Upper lobe of left lung (tissue), 6 donors: ENCODE measurements around the gene SLC9A8. TPM values are rescaled to one million over a fixed set of nuclear protein-coding genes. Genes with fewer than 3 reads are reported as not detected.

Source experiments
- ATAC-seq, 2 donors: fragments of 200-7000 bp; cut with Tn5 transposase; one replicate each; pipeline ENCODE4 v1.9.1; 2022; ENCODE audit warnings: mild to moderate bottlenecking in 2 of 2, moderate library complexity in 2 of 2; ENCODE audit not compliant: low FRiP score in 2 of 2
- DNase-seq, 2 donors: peaks; one replicate each; pipeline ENCODE4 v3.0.0-alpha.2; 2019 to 2020
- H3K27ac ChIP-seq, 4 donors: fragments of 200-600 bp; sonication (generic); one replicate each; pipeline ENCODE4 v1.5.1; 2016 to 2019
- H3K27me3 ChIP-seq, 4 donors: fragments of 200-600 bp; sonication (generic); one replicate each; pipeline ENCODE4 v1.5.1; 2017 to 2019
- H3K36me3 ChIP-seq, 4 donors: fragments of 200-600 bp; sonication (generic); one replicate each; pipeline ENCODE4 v1.5.1; 2016 to 2019
- H3K4me1 ChIP-seq, 4 donors: fragments of 200-600 bp; sonication (generic); one replicate each; pipeline ENCODE4 v1.5.1; 2018 to 2019
- H3K4me3 ChIP-seq, 4 donors: fragments of 200-600 bp; sonication (generic); one replicate each; pipeline ENCODE4 v1.5.1; 2017 to 2019; ENCODE audit warnings: mild to moderate bottlenecking in 2 of 4, moderate library complexity in 1 of 4
- H3K9me3 ChIP-seq, 4 donors: fragments of 200-600 bp; sonication (generic); one replicate each; pipeline ENCODE4 v1.5.1; 2018 to 2019
- CTCF ChIP-seq, 6 experiments: fragments of 450-650 bp in 4 of 6; fragments of 200-600 bp in 2 of 6; sonication (generic) in 2 of 6; IDR thresholded peaks; one replicate each; pipeline ENCODE4 v1.5.1; 2016 to 2019; ENCODE audit warnings: antibody characterized with exemption in 6 of 6
- EP300 ChIP-seq, 4 donors: sonication (generic); formaldehyde crosslinking; IDR thresholded peaks; one replicate each; pipeline ENCODE4 v1.5.1; 2017; ENCODE audit warnings: antibody characterized with exemption in 4 of 4, control low read depth in 2 of 4
- POLR2A ChIP-seq, 4 donors: fragments of 450-650 bp; IDR thresholded peaks; one replicate each; pipeline ENCODE4 v1.5.1; 2016 to 2017; ENCODE audit warnings: antibody characterized with exemption in 4 of 4, mild to moderate bottlenecking in 2 of 4
- POLR2AphosphoS5 ChIP-seq, 2 donors: sonication (generic); formaldehyde crosslinking; IDR thresholded peaks; one replicate each; pipeline ENCODE4 v1.5.1; 2017; ENCODE audit warnings: antibody characterized with exemption in 2 of 2
- WGBS, 2 donors: methylation state at CpG; one replicate each; pipeline ENCODE4 v1.1.5; 2017 to 2018; 5-methylcytosine and 5-hydroxymethylcytosine counted together
- total RNA-seq, 6 donors: library from RNA; depleted of rRNA in 4 of 6; stranded (reverse); fragments of >200 nt in 4 of 6; gene quantifications; one replicate each; pipeline versions ENCODE4 v1.1.0 to v1.2.1, GENCODE V29; 2016 to 2021
- donor health status: DM: no; HTN: no; CAD: no; lungs with moderate emphysema.
- donor health status: DM: no; HTN: yes; CAD: no; lungs with severe emphysema.

The SLC9A8 gene
- total RNA-seq, 6 donors from 2014 or later: 13.2 to 19.6 (median 17.2) TPM

- no peaks in the 10 kb centered on the region for H3K36me3 ChIP-seq
- H3K27me3 ChIP-seq: no peaks in the 10 kb centered on the region
- DNase-seq (no peak), ATAC-seq (no peak)
- no peak overlapping the region for H3K4me3 ChIP-seq
- peaks cover 31 to 56% (median 46%) of the 10 kb centered on the region in 4 donors for H3K4me1 ChIP-seq
- H3K27ac ChIP-seq: peak overlapping the region in 3 of 4 donors; percentile 11 to 83 (median 81)
- H3K9me3 ChIP-seq: no peaks in the 10 kb centered on the region
- WGBS, 2 donors: 89 to 90% methylated on average over 1 of the region's 1 CpG
- TF ChIP-seq POLR2AphosphoS5 (IDR thresholded peaks at IDR 0.05) (no peak), EP300 (IDR thresholded peaks at IDR 0.05) (no peak), CTCF (IDR thresholded peaks at IDR 0.05) (no peak), POLR2A (IDR thresholded peaks at IDR 0.05) (no peak)
Observed at GRCh38 chr20:49792006-49792405, 20.6 kb upstream of the SLC9A8 start.

GRCh38 chr20:49792611-49793010 is 20.0 kb upstream of the SLC9A8 start:
- no peak for TF ChIP-seq EP300 (IDR thresholded peaks at IDR 0.05)
- no peak for TF ChIP-seq POLR2AphosphoS5 (IDR thresholded peaks at IDR 0.05)
- TF ChIP-seq CTCF (IDR thresholded peaks at IDR 0.05): no peak
- TF ChIP-seq POLR2A (IDR thresholded peaks at IDR 0.05): no peak
- DNase-seq (no peak), ATAC-seq (no peak)
- Histone ChIP-seq H3K4me3 (no peak overlapping the region), H3K27me3 (no peaks in the 10 kb centered on the region), H3K27ac (peak overlapping the region in 1 of 4 donors; percentile 81), H3K9me3 (no peaks in the 10 kb centered on the region), H3K36me3 (no peaks in the 10 kb centered on the region), H3K4me1 (peaks cover 31 to 56% (median 46%) of the 10 kb centered on the region in 4 donors)
- WGBS, 2 donors: 93 to 94% methylated on average over 3 of the region's 3 CpGs

- Histone ChIP-seq H3K27me3 (no peaks in the 10 kb centered on the region), H3K4me3 (no peak overlapping the region), H3K9me3 (no peaks in the 10 kb centered on the region), H3K36me3 (no peaks in the 10 kb centered on the region), H3K27ac (peak overlapping the region; percentile 18 to 78 (median 55)), H3K4me1 (peaks cover 24 to 47% (median 34%) of the 10 kb centered on the region in 4 donors)
- WGBS, 2 donors: 46 to 55% methylated on average over 9 to 10 of the region's 10 CpGs
- DNase-seq (peak in 1 of 2 donors; percentile 84), ATAC-seq (peak; percentile 56 to 75)
- TF ChIP-seq POLR2AphosphoS5 (IDR thresholded peaks at IDR 0.05): peak in 1 of 2 donors; percentile 23
- TF ChIP-seq EP300 (IDR thresholded peaks at IDR 0.05): peak in 1 of 4 donors; percentile 29
- TF ChIP-seq POLR2A (IDR thresholded peaks at IDR 0.05): no peak
- TF ChIP-seq CTCF (IDR thresholded peaks at IDR 0.05): no peak
Observed at GRCh38 chr20:49794336-49795134, 18.1 kb upstream of the SLC9A8 start.

- no peak overlapping the region for H3K4me3 ChIP-seq
- no peaks in the 10 kb centered on the region for H3K9me3 ChIP-seq
- ATAC-seq (no peak), DNase-seq (no peak)
- peak overlapping the region in 1 of 4 donors; percentile 50 for H3K27ac ChIP-seq
- H3K27me3 ChIP-seq: no peaks in the 10 kb centered on the region
- whole genome bisulfite sequencing, 2 donors: 61 to 63% methylated on average over 2 of the region's 2 CpGs
- peaks cover 19 to 41% (median 30%) of the 10 kb centered on the region in 4 donors for H3K4me1 ChIP-seq
- TF ChIP-seq POLR2A (IDR thresholded peaks at IDR 0.05) (no peak), EP300 (IDR thresholded peaks at IDR 0.05) (no peak), CTCF (IDR thresholded peaks at IDR 0.05) (no peak), POLR2AphosphoS5 (IDR thresholded peaks at IDR 0.05) (no peak)
- H3K36me3 ChIP-seq: no peaks in the 10 kb centered on the region
Observed at GRCh38 chr20:49795135-49795424, 17.5 kb upstream of the SLC9A8 start.
